NCI-H146 treated with DMSO at 0.1 percent for 48 hours (cell line): ENCODE results near the gene YOD1.

Experiments
- DNase-seq: peaks from one replicate; lab custom pipeline; 2025; ENCODE audit not compliant: unreplicated experiment; lab: John Stamatoyannopoulos, UW

YOD1 gene

DNA sequence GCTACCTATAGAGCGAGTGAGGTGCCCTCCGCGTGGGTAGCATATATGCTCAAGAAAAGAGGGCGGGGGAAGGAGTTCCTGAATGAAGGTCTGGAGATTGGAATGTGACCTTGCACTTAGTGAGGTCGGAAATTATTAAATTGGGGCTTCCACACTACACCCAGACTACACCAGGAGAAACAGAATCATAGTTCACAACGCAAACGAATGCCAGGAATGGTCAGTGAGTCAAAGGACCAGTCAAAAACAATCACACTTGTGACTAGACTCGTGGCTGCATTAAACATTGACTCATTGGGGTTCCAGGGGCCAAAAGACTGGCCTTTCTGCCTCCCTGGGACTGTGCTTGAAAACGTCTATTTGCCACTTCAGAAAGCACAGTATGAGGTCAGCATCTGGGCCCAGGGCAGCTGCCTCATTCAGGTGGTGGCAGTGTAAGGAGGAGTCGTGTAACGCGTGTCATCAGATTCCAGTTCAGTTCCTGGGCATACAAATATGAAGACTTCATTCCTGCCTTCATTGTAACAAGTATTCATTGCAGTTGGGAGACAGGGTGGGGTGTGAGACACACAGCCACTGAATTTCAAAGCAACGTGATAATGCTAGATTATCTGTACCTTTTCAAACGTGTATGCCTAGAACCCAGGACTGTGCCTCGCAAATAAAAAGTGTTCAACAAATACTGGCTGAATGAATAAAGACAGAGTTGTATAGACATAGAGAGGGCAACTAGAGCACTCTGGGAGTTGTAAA, at the start of gene YOD1:
TSS of gene YOD1 (minus strand) at position 18 of the 753 bp plus-strand sequence. CDS start 178 bp downstream, outside the sequence.
- DNase-seq = peak; percentile 43

DNA sequence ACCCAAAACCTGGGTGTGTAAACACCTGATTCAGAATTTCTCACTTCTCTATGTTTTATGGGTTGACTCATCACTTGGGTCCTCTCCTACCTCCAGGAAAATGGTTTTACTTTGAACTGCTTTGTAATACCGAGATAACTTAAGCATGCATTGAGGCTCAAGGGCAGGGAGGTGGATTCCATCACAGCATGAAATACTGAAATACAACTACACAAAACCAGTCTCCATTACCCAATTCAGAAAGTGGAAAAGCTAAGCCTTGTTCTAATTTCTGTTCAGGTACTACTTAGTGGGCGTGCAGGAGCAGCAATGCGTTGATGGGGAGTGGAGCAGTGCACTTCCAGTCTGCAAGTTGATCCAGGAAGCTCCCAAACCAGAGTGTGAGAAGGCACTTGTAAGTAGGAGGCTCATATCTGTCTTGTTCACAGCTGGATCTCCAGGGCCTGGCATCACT, 46.9 kb upstream of the YOD1 start:
- no peak for DNase-seq

DNA sequence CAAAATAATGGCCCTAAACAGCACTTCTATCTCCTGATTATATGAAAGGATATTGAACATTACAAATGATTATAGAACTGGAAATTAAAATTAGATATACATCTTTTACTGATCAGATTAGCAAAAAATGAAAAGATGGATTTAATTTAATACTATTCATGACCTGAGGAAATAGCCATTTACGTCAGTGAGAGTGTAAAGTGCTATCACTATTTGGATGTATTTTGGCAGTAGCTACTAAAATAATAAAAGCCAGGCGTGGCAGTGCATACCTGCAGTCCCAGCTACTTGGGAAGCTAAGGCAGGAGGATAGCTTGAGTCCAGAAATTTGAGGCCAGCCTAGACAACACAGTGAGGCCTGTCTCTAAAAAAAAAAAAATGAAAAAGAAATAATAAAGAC, 42.9 kb upstream of the YOD1 start:
- no peak for DNase-seq

DNA sequence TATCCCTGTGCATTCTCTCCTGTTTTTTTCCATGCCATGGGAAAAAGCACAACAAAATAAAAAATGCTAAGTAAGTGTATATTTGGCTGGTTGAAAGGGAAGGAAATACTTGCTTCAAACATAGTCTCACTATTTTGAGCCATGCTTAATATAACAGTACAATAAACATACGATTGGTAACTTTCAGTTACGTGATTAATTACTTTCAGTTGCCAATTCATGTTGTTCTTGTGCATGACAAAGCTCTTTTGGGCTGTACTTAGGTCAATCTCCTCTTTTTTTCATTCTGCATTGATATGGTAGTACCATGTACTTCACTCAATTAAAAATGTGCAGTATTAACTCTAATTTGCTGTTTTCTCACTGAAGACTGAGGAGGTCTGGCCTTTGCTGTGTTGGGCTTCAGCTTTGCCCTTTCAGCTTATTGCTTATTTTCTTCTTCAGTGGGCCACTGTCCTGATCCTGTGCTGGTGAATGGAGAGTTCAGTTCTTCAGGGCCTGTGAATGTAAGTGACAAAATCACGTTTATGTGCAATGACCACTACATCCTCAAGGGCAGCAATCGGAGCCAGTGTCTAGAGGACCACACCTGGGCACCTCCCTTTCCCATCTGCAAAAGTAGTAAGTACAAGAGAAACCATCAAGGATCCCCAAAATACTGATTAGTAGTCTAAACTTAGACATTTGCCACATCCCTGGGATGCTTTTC, 40.3 kb upstream of the YOD1 start:
- no peak for DNase-seq

DNA sequence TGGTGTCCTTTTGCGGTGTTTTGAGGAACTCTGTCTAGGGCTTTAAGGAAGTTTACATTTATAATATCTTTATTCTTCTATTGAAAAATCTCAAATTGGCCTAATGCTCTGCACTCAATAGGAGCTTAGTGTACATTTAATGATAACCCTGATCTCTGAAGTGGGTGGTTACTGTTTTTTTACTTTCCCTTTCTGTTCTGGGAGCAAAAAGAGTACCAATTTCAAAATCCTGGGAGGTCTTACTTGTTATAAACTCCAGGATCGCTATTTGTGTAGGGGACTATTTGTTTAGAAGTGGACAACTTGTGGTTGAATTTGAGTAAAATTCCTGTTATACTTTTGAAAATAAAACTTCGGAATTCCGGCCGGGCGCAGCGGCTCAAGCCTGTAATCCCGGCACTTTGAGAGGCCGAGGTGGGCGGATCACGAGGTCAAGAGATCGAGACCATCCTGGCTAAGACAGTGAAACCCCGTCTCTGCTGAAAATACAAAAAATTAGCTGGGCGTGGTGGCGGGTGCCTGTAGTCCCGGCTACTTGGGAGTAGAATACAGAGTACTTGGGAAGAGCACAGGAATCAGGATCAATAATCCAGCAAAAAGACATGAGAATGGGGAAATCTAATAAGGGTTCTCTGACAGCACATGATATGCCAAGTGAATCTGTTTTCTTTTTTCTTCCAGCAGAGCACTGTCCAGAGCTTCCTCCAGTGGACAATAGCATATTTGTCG, 38.8 kb upstream of the YOD1 start:
- DNase-seq = no peak

DNA sequence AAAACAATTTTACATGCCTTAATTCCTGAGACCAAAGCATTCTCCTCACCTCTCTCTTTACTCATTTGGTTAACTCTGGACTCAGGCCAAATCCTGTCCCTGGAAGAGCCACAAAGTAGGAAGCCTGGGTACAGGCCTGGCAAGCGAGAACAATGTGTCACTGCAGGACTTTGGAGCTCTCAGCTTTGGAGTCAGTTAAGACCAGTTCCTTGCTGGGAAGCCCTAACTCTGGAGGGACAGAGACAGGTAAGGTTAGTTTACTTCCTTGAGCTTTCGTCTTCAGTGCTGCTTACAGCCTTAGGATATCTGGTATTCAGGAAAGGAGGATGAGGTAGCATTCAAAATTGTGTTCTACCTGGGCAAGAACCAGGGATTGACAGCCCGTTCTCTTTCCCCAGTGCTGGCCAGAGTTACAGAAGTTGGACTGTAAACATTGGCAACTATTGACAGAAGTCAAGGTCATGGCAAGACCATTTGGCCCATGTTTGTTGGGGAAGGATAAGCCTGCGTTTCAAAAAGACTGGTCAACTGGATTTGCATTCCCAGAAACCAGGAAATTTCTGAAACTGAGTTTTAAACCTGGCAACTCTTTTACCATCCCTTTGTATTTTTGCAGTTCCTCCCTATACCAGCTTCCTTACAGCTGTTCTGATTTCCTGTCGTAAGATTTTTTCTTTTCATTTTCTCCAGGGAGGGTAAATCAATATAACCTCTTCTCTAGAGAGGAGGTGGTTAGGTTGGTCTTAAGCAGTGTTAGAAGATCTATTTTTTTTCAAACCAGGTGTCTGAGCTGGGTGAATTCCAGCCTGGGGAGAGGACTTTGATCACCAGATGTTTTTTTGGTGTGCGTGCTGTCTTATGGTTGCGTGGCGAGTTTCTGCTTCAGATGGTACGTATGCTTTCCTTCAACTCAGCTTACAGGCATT, 38.0 kb upstream of the YOD1 start, which contains the start of gene C4BPB:
TSS of gene C4BPB (plus strand) at position 160 of the 926 bp plus-strand sequence. CDS start at position 832, 672 bp downstream.
- DNase-seq = no peak

DNA sequence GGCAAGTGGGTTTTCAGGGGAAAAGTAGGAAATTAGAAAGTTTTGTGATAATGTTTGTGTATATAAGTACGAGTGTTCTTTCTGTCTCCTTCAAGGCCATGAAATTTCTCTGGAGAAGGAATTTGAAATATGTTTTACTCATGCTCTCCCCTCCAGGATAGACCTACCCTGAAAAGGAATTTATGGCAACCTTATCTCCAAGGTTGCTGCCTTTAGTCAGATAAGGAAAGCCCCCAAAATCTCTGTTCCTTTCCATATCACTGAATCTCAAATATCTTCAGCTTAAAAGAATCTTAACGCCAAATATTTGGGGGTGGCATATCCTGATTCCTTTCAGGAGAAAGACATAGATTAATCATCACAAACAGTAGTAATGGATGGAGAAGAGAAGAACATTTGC, 37.2 kb upstream of the YOD1 start:
- DNase-seq = no peak

DNA sequence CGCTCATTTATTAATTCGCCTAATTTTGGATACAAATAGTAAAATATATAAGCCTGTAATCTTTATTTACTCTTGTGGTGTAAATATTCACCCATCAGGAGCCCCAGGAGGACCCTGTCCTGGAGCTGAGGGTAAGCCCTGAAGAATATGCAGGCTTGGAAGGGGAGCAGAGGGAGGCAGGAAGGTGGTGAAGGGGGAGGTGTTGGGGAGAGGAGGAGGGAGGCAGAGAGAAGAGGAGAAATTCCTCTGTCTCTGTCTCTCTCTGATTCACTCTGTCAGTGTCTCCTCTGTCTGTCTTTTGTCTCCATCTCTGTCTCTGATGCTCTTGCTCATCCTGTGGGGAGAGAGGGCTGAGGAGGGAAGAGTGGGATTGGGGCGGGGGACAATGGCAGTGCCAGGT, 34.9 kb upstream of the YOD1 start:
- no peak for DNase-seq

DNA sequence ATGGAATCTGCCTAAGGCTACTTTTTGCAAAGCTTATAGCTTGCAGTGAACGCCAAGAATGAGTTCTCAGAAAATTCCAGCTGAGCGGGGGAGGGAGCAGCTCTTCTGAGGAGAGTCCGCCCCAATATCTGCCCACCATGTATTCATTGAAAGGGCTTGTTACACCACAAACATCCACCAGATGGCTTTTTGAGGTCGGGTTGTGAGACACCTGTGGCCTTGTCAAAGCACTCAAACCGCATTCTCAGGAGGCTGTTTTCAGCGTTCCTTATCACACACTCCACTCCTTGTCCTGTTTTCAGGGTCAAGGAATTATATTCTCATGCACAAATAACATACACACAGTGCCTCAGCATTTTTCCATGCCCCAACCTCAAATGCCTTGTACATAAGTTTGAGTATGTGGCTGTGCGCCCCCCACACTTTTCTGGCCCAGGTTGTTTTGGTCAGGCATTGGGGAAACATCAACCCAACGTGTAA, 33.7 kb upstream of the YOD1 start:
- DNase-seq = no peak

DNA sequence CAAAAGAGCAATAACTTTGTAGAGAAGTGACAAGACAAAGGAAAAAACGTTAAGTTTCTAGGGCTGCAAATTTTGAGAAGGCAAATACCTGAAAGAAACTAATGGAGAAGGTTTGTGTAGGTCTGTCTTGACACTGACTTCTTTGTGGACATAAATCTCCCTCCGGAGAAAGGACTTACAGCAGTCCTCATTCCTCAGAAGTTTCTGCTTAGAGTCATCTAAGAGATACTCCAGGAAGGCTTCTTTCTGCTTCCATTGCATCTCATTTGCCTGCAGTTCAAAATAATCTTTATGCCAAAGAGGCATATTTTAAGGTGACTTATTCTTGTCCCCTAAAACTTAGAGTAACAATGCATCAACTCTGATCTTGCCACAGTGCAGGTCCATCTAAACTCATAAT, 33.2 kb upstream of the YOD1 start:
- no peak for DNase-seq

DNA sequence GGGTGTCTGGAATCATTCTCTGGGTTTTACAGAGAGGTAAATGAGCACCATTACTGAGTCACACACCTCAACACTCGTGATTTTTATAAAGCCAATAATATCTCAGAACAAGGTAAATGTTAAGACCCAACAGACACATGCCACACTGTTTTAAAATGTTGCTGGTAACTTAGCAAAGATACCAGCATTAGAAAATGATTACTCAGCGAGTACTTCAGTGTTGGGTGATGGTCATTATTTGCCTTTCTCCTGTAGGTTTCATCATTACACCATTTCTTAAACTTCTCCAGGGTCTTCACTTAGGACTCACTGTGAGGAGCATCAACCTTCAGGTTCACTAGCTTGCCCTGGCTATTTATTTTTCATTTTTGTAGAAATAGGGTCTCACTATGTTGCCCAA, 30.8 kb upstream of the YOD1 start:
- DNase-seq = no peak

DNA sequence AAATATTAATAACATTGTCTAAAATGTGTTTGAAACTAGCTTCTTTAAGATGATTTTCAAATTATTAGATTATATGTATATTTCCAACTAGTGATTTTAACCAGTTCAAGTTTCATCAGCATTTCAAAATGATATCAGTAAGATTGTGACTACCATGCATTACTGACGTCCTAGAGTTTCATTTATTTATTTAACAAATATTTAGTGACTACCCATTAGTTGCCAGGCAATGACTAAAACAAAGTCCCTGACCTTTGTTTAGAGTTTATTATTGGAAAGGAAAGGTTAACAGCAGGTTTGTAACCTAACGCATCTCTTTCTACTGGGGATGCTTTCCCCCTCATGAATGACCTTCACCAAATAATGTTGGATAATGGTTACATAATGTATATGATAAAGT, 30.1 kb upstream of the YOD1 start:
- no peak for DNase-seq

DNA sequence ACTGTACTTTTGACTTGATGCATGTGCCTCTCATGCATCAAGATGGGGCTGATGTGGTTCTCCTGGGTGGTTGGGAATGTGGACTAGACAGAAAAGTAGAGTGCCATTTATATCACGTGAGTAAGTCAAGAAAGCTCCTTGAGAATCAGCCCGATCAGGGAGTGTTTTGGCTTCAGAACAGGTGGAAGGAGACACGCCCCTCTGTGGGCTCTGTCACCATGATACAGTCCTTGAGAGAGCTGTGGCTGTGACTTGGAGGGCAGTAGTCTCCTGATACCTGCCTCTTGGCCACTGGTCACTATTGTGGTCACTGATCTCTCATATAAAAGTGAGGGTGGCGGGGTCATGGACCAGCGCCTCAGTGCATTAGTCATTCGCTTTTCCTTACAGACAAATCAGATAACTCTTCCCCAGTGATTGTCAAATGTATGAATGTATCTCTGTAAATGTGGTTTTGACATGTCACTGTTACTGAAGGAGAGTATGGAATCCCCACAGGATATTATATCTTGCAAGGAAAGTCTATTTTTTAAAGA, 28.8 kb upstream of the YOD1 start:
- no peak for DNase-seq

DNA sequence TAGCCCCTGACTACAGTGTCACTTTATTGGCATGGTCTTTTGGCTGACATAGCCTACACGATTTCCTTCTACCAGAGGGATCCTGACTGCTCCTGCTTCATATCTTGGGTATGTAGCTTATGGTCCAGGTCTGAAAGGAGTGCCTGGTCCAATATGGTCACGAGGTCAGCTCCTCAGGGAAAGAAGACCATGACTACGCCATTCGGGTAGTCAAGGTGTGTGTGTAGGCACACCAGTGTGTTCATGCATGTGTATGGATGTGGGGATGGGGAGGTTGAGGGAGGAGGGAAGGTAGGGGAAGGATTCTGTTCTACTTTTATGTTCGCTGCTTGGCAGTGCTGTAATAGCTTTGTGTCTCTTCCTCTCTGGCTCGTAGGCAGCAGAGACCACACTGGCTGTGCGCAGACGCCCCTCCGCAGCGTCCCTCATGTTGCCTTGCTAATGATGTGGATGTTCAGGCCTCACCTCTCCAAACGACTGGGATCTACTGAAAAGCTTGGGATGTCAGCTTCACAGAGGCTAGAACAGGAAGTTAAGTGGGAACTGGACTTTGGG, 27.6 kb upstream of the YOD1 start:
- no peak for DNase-seq

DNA sequence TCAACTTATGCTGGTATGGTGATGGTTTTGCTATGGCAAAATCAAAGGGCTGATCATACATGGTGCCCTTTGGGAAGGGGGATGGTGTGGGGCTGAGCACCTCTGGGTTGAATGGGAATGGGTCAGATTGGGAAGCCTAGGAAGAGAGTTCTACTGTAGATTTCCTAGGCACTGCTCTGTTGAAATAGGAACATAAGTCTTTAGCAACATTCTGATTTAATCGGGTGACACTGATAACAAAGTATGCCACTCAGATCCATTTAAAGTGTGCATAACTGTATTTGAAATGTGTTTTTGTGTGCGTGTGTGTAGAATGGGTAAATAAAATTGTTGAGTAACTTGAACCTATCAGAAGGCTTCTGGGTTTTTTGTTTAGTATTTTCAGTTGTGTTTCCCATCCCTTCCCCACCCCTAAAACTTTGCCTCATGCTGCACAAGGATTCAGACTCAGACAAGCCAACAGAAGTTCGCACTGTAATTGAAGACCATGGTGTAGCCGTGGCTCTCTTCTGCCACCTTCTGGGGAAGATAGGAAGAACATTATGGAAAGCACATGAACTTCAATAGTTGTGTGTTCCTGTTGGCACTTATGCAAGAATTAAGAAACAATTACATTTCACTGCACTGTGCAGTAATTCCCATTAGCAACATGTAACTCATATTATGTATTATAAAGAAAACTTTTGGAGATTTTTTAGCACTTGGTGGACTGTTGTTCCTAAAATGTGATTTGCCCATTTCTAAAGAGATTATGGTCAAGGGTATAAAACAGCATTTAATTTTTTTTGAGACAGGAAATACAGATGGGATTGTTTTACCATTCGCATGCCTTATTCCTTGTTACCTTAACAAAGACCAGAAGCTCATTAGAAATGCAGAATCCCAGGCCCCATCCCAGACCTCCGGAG, 26.7 kb upstream of the YOD1 start:
- DNase-seq = peak; percentile 55

DNA sequence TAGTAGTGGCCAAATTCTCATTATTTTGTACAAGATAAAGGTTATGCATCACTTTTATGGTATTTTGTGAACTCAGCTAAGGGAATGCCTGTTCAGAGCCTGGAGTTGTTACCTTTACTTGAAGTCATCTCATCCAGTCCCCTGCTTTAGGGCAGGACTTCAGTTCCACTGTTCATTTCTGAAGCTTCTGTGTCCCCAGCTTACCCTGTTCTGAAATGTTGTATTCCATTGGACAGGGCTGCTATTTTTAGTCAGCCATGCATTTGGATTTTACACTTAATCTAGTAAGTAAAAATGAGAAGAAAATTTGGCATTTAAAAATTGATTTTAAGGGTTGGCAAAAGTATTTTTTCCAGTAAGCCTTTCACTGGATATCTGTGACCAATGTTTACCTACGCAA, 26.0 kb upstream of the YOD1 start:
- DNase-seq = no peak

DNA sequence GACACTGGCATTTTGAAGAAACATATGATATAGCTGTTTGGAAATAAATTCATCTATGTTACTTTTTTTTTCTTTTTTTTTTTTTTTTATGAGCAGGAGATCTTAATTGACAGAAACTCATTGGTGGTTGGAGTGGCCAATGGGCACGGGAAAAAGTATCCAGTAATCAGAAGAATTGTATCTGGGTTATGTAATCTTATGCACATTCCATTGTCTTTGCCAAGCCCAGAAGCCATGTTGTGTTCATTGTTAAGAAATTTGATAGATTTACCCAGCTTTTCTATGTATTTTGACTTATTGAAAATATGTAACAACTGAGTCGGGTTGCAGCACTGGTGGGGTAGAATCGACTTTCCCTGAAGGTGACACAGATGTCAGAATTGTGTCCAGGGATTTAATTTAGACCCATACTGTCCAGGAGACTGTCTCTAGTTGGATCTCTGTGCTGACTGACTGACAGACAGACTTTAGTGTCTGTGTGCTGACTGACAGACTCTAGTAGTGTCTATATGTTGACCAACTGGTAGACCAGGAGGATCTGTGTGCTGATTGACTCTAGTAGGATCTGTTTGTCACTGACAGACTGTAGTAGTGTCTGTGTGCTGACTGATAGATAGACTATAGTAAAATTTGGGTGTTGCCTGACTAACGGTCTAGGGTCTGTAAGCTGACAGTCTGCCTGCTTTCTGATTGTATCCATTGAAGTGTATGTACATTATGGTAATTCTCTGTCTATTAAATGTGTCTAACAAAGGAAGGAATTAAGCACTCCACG, 25.4 kb upstream of the YOD1 start:
- no peak for DNase-seq
